Coronary artery (tissue), 2 donors: Measurements from ENCODE around the gene IQCK.
A peak's percentile ranks its signal among the peaks of the same experiment; 100 is the strongest.

ENCODE experiments used
- DNase-seq: peaks from one replicate; pipeline ENCODE4 v3.0.0-alpha.2; 2017; ENCODE audit warnings: low spot score
- H3K27ac ChIP-seq, 2 donors: fragments of 200-600 bp; sonication (generic); one replicate each; pipeline ENCODE4 v1.5.1; 2016 to 2019
- H3K4me3 ChIP-seq: fragments of 200-600 bp; sonication (generic); 2 replicates; pipeline ENCODE4 v1.5.1; 2016; ENCODE audit warnings: mild to moderate bottlenecking, moderate library complexity
- CTCF ChIP-seq: fragments of 200-600 bp; sonication (generic); IDR thresholded peaks from one replicate; pipeline ENCODE4 v1.5.1; 2019; ENCODE audit warnings: antibody characterized with exemption

Gene IQCK

DNA sequence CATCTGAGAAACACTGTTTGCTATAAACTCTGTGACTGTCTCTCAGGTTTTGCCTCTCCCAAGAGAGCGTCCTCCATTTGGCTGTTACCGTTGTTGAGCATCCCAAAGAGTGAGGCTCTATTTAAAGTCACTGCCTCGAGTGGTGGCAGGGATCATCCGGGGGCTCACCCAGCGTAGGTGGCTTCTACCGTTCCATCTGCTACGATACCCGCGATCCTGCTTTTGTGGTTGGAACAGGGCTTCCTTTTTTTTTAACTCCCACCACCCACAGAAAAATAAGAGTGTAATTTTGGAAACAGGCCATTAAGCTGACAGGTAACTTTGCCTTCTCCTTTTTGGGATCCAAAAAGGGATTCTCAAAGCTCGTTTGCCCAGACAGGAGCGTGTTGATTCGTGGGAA lies 36.4 kb upstream of the IQCK start:
- no peak for TF ChIP-seq CTCF
- no peak overlapping the region for H3K4me3 ChIP-seq
- no peak for DNase-seq
- no peak overlapping the region for H3K27ac ChIP-seq

- Histone ChIP-seq H3K27ac (no peak overlapping the region), H3K4me3 (no peak overlapping the region)
- no peak for DNase-seq
- TF ChIP-seq CTCF: no peak
Measured at GRCh38 chr16:19683453-19684236, 34.4 kb upstream of the IQCK start.

- Histone ChIP-seq H3K27ac (no peak overlapping the region), H3K4me3 (no peak overlapping the region)
- no peak for DNase-seq
- no peak for TF ChIP-seq CTCF
Measured at GRCh38 chr16:19685176-19685575, 32.9 kb upstream of the IQCK start.

DNA sequence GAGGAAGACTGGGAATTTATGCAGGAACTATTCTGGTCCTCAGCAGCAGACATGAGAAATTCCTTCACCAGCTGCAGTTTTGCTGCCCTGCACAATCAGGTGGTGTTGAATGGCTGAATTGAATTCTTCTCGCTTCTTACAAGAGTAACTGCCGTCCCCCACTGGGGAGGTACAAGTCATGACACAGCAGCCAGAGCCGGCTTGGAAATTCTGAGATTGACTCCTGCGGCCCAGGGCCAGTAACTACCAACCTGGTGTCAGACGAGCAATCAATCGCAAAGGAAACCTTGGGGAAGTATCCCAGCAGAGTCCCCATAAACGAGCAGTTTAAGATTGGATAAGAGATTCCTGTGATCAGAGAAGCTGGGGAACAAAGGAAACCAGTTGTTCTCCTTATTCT lies 30.8 kb upstream of the IQCK start:
- DNase-seq: no peak
- Histone ChIP-seq H3K27ac (no peak overlapping the region), H3K4me3 (no peak overlapping the region)
- no peak for TF ChIP-seq CTCF

GRCh38 chr16:19688396-19689024 lies 29.6 kb upstream of the IQCK start:
- Histone ChIP-seq H3K27ac (no peak overlapping the region), H3K4me3 (no peak overlapping the region)
- DNase-seq: no peak
- TF ChIP-seq CTCF: no peak

DNA sequence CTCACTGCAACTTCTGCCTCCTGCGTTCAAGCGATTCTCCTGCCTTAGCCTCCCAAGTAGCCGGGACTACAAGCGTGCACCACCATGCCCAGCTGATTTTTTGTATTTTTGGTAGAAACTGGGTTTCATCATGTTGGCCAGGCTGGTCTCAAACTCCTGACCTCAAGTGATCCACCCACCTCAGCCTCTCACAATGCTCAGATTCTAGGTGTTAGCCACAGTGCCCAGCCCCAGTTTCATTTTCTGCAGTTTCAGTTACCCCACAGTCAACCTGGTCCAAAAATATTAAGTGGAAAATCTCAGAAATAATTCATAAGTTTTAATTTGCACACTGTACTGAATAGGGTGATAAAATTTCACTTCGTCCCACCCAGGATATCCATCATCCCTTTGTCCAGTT lies 28.7 kb upstream of the IQCK start:
- DNase-seq: no peak
- H3K4me3 ChIP-seq: no peak overlapping the region
- TF ChIP-seq CTCF: no peak
- H3K27ac ChIP-seq: no peak overlapping the region

GRCh38 chr16:19690196-19690595 lies 27.9 kb upstream of the IQCK start:
- Histone ChIP-seq H3K27ac (peak overlapping the region in 1 of 2 donors; percentile 45), H3K4me3 (no peak overlapping the region)
- no peak for DNase-seq
- TF ChIP-seq CTCF: no peak
